ENCODE measurements around the gene ABCA2.

ABCA2 gene

GRCh38 chr9:136963341-136963740, 64.7 kb downstream of the ABCA2 start:
- DNase-seq, result no peak

- DNase-seq, result no peak
These were observed 65.3 kb downstream of the ABCA2 start for GRCh38 chr9:136962701-136963248.

GRCh38 chr9:136962163-136962562, 65.9 kb downstream of the ABCA2 start:
- no peak for DNase-seq

- DNase-seq, result no peak
These were observed 66.6 kb downstream of the ABCA2 start for GRCh38 chr9:136961279-136962065.

- no peak for DNase-seq
These were observed 67.1 kb downstream of the ABCA2 start for GRCh38 chr9:136960938-136961275.

GRCh38 chr9:136960212-136960937, 67.7 kb downstream of the ABCA2 start:
- no peak for DNase-seq

GRCh38 chr9:136958898-136959850, 68.9 kb downstream of the ABCA2 start:
- DNase-seq, result no peak

GRCh38 chr9:136958473-136958872, 69.6 kb downstream of the ABCA2 start:
- no peak for DNase-seq

GRCh38 chr9:136957901-136958300, 70.1 kb downstream of the ABCA2 start:
- DNase-seq, result no peak

GRCh38 chr9:136957461-136957860, 70.6 kb downstream of the ABCA2 start:
- DNase-seq, result no peak
